ENCODE data around the gene PRIMPOL. TPM values are rescaled to one million over a fixed set of nuclear protein-coding genes. Genes with fewer than 3 reads are reported as not detected.

PRIMPOL gene
- total and polyA plus RNA-seq, 9 of the 15 experiments (the other 6 are each of a cell fraction or from before 2014, with no cell fraction given) = 11.0 to 32.0 (median 16.1) TPM

DNA sequence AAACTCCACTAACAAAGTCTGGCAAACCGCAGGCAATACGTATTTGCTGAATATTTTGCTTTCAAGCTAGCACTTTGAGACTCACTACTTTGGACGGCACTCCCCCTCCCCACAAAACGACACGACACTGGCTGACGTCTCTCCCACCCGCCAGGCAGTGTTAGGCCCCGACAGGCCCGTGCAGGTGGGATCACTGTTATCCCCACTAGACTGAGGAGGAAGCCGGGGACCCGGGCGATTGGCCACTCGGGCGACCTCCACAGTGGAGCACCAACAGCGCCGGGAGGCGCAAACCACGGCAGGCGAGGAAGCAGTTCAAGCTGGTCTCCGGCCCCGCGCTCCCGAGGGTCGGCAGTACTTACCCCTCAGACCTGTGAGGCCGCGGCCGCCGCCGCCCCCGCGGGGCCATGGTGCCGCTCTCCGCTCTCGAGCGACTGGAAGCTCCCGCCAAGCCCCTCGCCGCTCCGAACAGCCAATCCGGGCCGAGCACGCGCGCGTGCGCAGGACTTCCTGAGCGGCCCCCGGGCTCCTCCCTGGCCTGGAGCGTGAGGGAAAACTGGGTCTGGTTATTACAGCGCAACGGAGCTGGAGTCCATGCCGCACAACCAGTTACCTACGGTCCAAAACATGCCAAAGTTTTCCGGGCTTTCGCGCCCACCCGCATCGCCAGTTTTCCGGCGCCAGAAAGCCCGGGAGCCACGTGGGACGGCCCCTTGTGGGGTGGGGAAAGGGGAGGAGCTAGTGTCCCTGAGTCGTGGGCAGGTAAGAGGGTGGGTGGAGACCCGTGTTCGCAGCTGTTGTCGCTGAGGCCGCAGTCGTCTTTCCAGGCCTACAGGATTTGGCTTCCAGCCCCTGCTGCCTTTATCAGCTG lies 84.4 kb downstream of the PRIMPOL start, which contains the start of gene CENPU:
CENPU (minus strand) TSS at position 443 of the 871 bp plus-strand sequence; CDS start at position 409, 34 bp downstream.
- Histone ChIP-seq H3K4me2 (ENCODE audit: insufficient read depth, low read length) (peak within 1 kb of the TSS; percentile 94), H4K20me1 (replicated peaks; ENCODE audit: control insufficient read depth, insufficient read depth, low read length) (no peaks in the 10 kb centered on the region), H3K9me3 (replicated peaks; ENCODE audit: control insufficient read depth, insufficient read depth, low read depth, low read length) (no peaks in the 10 kb centered on the region), H3K4me3 (peak within 1 kb of the TSS; percentile 78), H3K27me3 (ENCODE audit: control insufficient read depth in 2 of 2, insufficient read depth in 2 of 2, low read length in 2 of 2) (no peaks in the 10 kb centered on the region), H3K36me3 (ENCODE audit: control insufficient read depth, insufficient read depth, low read length) (peaks cover 34% of the 10 kb centered on the region), H3K9me1 (ENCODE audit: control insufficient read depth, insufficient read depth, low read length) (no peaks in the 10 kb centered on the region), H3K9ac (ENCODE audit: insufficient read depth in 1 of 2, low read depth in 2 of 2, low read length in 2 of 2) (peak within 1 kb of the TSS; percentile 92 to 97), H3K4me1 (replicated peaks in 1 of 2; ENCODE audit: control insufficient read depth in 2 of 2, insufficient read depth in 2 of 2, low read length in 2 of 2) (peaks cover 0 to 8% of the 10 kb centered on the region in 2 experiments; a peak in 1 of 5 replicates), H3K79me2 (ENCODE audit: control insufficient read depth, insufficient read depth, low read length) (peaks cover 49% of the 10 kb centered on the region), H3K27ac (ENCODE audit: extremely low read depth, low read depth, low read length) (peak within 1 kb of the TSS; percentile 84), H2AFZ (ENCODE audit: low read depth, low read length) (peak within 1 kb of the TSS; percentile 89)
- ATAC-seq (peak; percentile 96), FAIRE-seq (peak; percentile 93), DNase-seq (ENCODE audit: extremely low read depth in 1 of 4, low spot score in 3 of 4) (peak; percentile 99 to 100 (median 100))
- ChIA-PET CTCF (ENCODE audit: low intra/inter-chr PET ratio) (no interaction called here), POLR2A (interaction anchor here (0.6 to 2.4 kb wide), 16 partner anchors 9 to 470 kb away, joined by 3 to 15 read pairs (median 3); no protein-coding TSS in a partner anchor)
- no TSS peak for BruUV-seq (replicated peaks)
- in situ Hi-C loops (cut with MboI) = no loop called here
- intact Hi-C loops (cut with micrococcal nuclease) = loop anchor here (1.0 to 10.0 kb wide), 3 partner anchors 81 to 469 kb away; partner anchors contain the start of genes CASP3 and PRIMPOL
- under 1% methylated on average over 59 of the region's 69 CpGs for WGBS (ENCODE audit: insufficient coverage, low coverage, missing lambda C conversion rate)
- TF ChIP-seq C11orf30 (IDR thresholded peaks at IDR 0.05; ENCODE audit: low read depth) (peak; percentile 44; the same call in 1 of the 2 replicates), ZNF57 (CRISPR knock-in tag; IDR thresholded peaks at IDR 0.05) (no peak), TFAM (CRISPR knock-in tag; conservative IDR thresholded peaks at IDR 0.05) (no peak), ZNF134 (CRISPR knock-in tag; conservative IDR thresholded peaks at IDR 0.05) (no peak), KLF13 (tag; IDR thresholded peaks at IDR 0.05; ENCODE audit: borderline replicate concordance, low read depth) (peak; percentile 48; the same call in 1 of the 2 replicates), PURB (CRISPR knock-in tag; IDR thresholded peaks at IDR 0.05; ENCODE audit: low read depth) (no peak), ZNF174 (CRISPR knock-in tag; IDR thresholded peaks at IDR 0.05) (no peak), ZNF12 (CRISPR knock-in tag; IDR thresholded peaks at IDR 0.05) (no peak), RFX1 (IDR thresholded peaks at IDR 0.05) (peak; percentile 41; the same call in 1 of the 2 replicates), COPS2 (conservative IDR thresholded peaks at IDR 0.05) (no peak), MTA3 (IDR thresholded peaks at IDR 0.05; ENCODE audit: borderline replicate concordance) (peak; percentile 96), PTRF (tag; IDR thresholded peaks at IDR 0.05) (no peak), ZKSCAN8 (CRISPR knock-in tag; IDR thresholded peaks at IDR 0.05) (no peak)
- TF ChIP-seq, protein P1, sequence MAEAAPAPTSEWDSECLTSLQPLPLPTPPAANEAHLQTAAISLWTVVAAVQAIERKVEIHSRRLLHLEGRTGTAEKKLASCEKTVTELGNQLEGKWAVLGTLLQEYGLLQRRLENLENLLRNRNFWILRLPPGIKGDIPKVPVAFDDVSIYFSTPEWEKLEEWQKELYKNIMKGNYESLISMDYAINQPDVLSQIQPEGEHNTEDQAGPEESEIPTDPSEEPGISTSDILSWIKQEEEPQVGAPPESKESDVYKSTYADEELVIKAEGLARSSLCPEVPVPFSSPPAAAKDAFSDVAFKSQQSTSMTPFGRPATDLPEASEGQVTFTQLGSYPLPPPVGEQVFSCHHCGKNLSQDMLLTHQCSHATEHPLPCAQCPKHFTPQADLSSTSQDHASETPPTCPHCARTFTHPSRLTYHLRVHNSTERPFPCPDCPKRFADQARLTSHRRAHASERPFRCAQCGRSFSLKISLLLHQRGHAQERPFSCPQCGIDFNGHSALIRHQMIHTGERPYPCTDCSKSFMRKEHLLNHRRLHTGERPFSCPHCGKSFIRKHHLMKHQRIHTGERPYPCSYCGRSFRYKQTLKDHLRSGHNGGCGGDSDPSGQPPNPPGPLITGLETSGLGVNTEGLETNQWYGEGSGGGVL (CRISPR knock-in tag; IDR thresholded peaks at IDR 0.05) = no peak
- TF ChIP-seq, protein P2, sequence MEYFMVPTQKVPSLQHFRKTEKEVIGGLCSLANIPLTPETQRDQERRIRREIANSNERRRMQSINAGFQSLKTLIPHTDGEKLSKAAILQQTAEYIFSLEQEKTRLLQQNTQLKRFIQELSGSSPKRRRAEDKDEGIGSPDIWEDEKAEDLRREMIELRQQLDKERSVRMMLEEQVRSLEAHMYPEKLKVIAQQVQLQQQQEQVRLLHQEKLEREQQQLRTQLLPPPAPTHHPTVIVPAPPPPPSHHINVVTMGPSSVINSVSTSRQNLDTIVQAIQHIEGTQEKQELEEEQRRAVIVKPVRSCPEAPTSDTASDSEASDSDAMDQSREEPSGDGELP (CRISPR knock-in tag; IDR thresholded peaks at IDR 0.05; ENCODE audit: borderline replicate concordance) = peak; percentile 99
- TF ChIP-seq, protein P3, sequence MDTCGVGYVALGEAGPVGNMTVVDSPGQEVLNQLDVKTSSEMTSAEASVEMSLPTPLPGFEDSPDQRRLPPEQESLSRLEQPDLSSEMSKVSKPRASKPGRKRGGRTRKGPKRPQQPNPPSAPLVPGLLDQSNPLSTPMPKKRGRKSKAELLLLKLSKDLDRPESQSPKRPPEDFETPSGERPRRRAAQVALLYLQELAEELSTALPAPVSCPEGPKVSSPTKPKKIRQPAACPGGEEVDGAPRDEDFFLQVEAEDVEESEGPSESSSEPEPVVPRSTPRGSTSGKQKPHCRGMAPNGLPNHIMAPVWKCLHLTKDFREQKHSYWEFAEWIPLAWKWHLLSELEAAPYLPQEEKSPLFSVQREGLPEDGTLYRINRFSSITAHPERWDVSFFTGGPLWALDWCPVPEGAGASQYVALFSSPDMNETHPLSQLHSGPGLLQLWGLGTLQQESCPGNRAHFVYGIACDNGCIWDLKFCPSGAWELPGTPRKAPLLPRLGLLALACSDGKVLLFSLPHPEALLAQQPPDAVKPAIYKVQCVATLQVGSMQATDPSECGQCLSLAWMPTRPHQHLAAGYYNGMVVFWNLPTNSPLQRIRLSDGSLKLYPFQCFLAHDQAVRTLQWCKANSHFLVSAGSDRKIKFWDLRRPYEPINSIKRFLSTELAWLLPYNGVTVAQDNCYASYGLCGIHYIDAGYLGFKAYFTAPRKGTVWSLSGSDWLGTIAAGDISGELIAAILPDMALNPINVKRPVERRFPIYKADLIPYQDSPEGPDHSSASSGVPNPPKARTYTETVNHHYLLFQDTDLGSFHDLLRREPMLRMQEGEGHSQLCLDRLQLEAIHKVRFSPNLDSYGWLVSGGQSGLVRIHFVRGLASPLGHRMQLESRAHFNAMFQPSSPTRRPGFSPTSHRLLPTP (IDR thresholded peaks at IDR 0.05; ENCODE audit: borderline replicate concordance, extremely low read depth, insufficient read length) = no peak

Data from K562 (cell line).